MM.1S (cell line): ENCODE results near the gene PSMC3IP.

Experiments used
- DNase-seq: peaks from one replicate; pipeline ENCODE4 v3.0.0-alpha.2; 2015
- H2AFZ ChIP-seq: fragments of 300-600 bp; sonication (generic); 2 replicates; pipeline ENCODE4 v1.6.0; 2016; ENCODE audit warnings: antibody characterized with exemption, low read length
- H3F3A ChIP-seq: fragments of 300-600 bp; sonication (generic); 2 replicates; pipeline ENCODE4 v1.6.1; 2016; ENCODE audit warnings: mild to moderate bottlenecking, antibody characterized with exemption, low read length, moderate library complexity, mixed read lengths; ENCODE audit not compliant: insufficient read depth
- H3K27ac ChIP-seq: fragments of 300-600 bp; sonication (generic); 2 replicates; pipeline ENCODE4 v1.5.1; 2016; ENCODE audit warnings: mild to moderate bottlenecking, low read length
- H3K27me3 ChIP-seq: fragments of 300-600 bp; sonication (generic); replicated peaks from 2 replicates; pipeline ENCODE4 v1.6.0; 2016; ENCODE audit warnings: low read length; ENCODE audit not compliant: insufficient read depth
- H3K36me3 ChIP-seq: fragments of 300-600 bp; sonication (generic); replicated peaks from 2 replicates; pipeline ENCODE4 v1.6.1; 2016; ENCODE audit warnings: mild to moderate bottlenecking, low read length, mixed read lengths; ENCODE audit not compliant: insufficient read depth
- H3K4me1 ChIP-seq: fragments of 300-600 bp; sonication (generic); 2 replicates; pipeline ENCODE4 v1.6.1; 2016; ENCODE audit warnings: low read length, mixed read lengths
- H3K4me2 ChIP-seq: fragments of 300-600 bp; sonication (generic); 2 replicates; pipeline ENCODE4 v1.6.0; 2016; ENCODE audit warnings: low read depth, low read length
- H3K4me3 ChIP-seq: fragments of 300-600 bp; sonication (generic); 2 replicates; pipeline ENCODE4 v1.5.1; 2016; ENCODE audit warnings: low read length, mixed read lengths
- H3K79me2 ChIP-seq: fragments of 300-600 bp; sonication (generic); 2 replicates; pipeline ENCODE4 v1.6.1; 2016; ENCODE audit warnings: mixed run types, low read length, mixed read lengths
- H3K9ac ChIP-seq: fragments of 300-600 bp; sonication (generic); 2 replicates; pipeline ENCODE4 v1.6.1; 2016; ENCODE audit warnings: low read length, mixed read lengths
- H3K9me2 ChIP-seq: fragments of 300-600 bp; sonication (generic); replicated peaks from 2 replicates; pipeline ENCODE4 v1.6.1; 2016; ENCODE audit warnings: mild to moderate bottlenecking, low read length, mixed read lengths; ENCODE audit not compliant: insufficient read depth
- H3K9me3 ChIP-seq: fragments of 300-600 bp; sonication (generic); replicated peaks from 2 replicates; pipeline ENCODE4 v1.6.1; 2016; ENCODE audit warnings: mild to moderate bottlenecking, low read length, mixed read lengths; ENCODE audit not compliant: insufficient read depth
- H4K20me1 ChIP-seq: fragments of 300-600 bp; sonication (generic); 2 replicates; pipeline ENCODE4 v1.6.1; 2016; ENCODE audit warnings: mild to moderate bottlenecking, low read length, moderate library complexity, mixed read lengths; ENCODE audit not compliant: insufficient read depth
- CTCF ChIP-seq: fragments of 300-600 bp; sonication (generic); IDR thresholded peaks from 2 replicates; pipeline ENCODE4 v1.5.1; 2016; ENCODE audit warnings: antibody characterized with exemption, low read length, mixed read lengths
- EZH2 ChIP-seq: fragments of 300-600 bp; sonication (generic); optimal IDR thresholded peaks from 2 replicates; pipeline ENCODE3; 2017; ENCODE audit warnings: low read depth, mild to moderate bottlenecking, antibody characterized with exemption, low read length, mixed read lengths
- EZH2phosphoT487 ChIP-seq: fragments of 300-600 bp; sonication (generic); IDR thresholded peaks from 2 replicates; pipeline ENCODE4 v1.6.1; 2018; ENCODE audit warnings: antibody characterized with exemption, low read length

The PSMC3IP gene

DNA sequence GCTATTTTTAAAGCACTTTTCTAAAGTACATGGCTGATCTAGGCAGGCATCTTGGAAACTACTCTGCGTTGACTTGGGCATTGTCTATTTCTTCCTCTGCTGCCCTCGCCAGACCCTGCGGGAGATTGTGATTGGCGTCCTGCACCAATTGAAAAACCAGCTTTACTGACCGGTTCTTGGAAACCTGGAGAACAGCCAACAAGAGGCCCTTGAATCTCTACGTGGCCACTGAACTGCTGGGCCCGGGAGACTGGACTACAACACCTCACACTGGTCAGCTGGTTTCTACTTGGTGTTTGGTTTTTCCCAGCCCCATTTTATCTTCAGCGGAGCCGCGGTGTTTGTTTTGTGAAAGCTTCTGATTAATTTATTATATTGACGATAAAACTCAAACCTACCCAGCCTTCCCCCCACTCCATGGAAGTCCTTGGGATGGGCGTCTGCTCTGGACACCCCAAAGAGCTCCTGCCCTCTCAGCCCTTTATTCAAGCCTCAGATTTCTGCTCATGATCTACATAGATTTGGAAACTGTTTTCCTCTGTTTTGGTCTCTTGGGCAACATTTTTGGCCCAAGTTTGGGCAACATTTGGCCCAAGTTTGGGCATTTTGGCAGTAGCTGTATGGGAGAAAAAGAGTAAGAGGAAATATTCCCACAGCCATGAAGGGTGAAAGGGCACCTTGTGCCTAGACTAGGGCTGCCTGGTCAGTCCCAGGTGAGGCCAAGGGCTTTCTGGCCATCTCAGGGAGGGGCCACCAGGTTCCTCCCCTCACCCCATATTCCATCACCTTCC lies 5.9 kb downstream of the PSMC3IP start:
- Histone ChIP-seq H3K4me2 (no peak overlapping the region), H3K27ac (no peak overlapping the region), H3K79me2 (peaks cover 87% of the 10 kb centered on the region), H3F3A (peaks cover 14% of the 10 kb centered on the region; the same call in 1 of the 2 replicates), H3K4me3 (no peak overlapping the region), H3K9me2 (no peaks in the 10 kb centered on the region), H2AFZ (no peak overlapping the region), H3K4me1 (peaks cover 11% of the 10 kb centered on the region), H3K36me3 (peaks cover 6% of the 10 kb centered on the region; the same call in 1 of the 2 replicates), H3K27me3 (no peaks in the 10 kb centered on the region), H4K20me1 (no peaks in the 10 kb centered on the region), H3K9me3 (no peaks in the 10 kb centered on the region), H3K9ac (no peak overlapping the region)
- TF ChIP-seq CTCF (no peak), EZH2phosphoT487 (no peak), EZH2 (no peak)
- DNase-seq = no peak

- Histone ChIP-seq H3K27ac (no peak overlapping the region), H3K9me3 (no peaks in the 10 kb centered on the region), H3K36me3 (peaks cover 6% of the 10 kb centered on the region; the same call in 1 of the 2 replicates), H4K20me1 (no peaks in the 10 kb centered on the region), H3F3A (peaks cover 14% of the 10 kb centered on the region; the same call in 1 of the 2 replicates), H3K4me3 (no peak overlapping the region), H3K9me2 (no peaks in the 10 kb centered on the region), H3K4me1 (peaks cover 12% of the 10 kb centered on the region), H3K79me2 (peaks cover 72% of the 10 kb centered on the region), H3K9ac (no peak overlapping the region), H2AFZ (no peak overlapping the region), H3K4me2 (no peak overlapping the region; the same call in 1 of the 2 replicates), H3K27me3 (no peaks in the 10 kb centered on the region)
- DNase-seq = no peak
- TF ChIP-seq EZH2phosphoT487 (no peak), EZH2 (no peak), CTCF (no peak)
Measured at GRCh38 chr17:42568341-42569111, 9.0 kb downstream of the PSMC3IP start.

GRCh38 chr17:42566883-42567573 lies 10.5 kb downstream of the PSMC3IP start, which contains the start of gene MLX:
Gene MLX, plus strand, starts transcription at chr17:42567100. Its CDS starts 25 bp downstream, at chr17:42567125.
- Histone ChIP-seq H3F3A (peaks cover 13% of the 10 kb centered on the region; the same call in 1 of the 2 replicates), H3K4me1 (peaks cover 17% of the 10 kb centered on the region), H2AFZ (peak within 1 kb of the TSS; percentile 69), H3K9me3 (no peaks in the 10 kb centered on the region), H3K9ac (peak within 1 kb of the TSS; percentile 80), H3K27me3 (no peaks in the 10 kb centered on the region), H3K9me2 (no peaks in the 10 kb centered on the region), H3K27ac (peak within 1 kb of the TSS; percentile 50; the same call in 1 of the 2 replicates), H3K79me2 (peaks cover 74% of the 10 kb centered on the region), H3K4me3 (peak within 1 kb of the TSS; percentile 97), H4K20me1 (no peaks in the 10 kb centered on the region), H3K36me3 (peaks cover 3% of the 10 kb centered on the region; the same call in 1 of the 2 replicates), H3K4me2 (peak within 1 kb of the TSS; percentile 94)
- peak; percentile 93 for DNase-seq
- TF ChIP-seq CTCF (no peak), EZH2 (no peak), EZH2phosphoT487 (no peak)
